ENCODE measurements around the gene TNFRSF21.

- no peak for TF ChIP-seq TAF1 (IDR thresholded peaks at IDR 0.05; ENCODE audit: low read depth)
- TF ChIP-seq EZH2 (IDR thresholded peaks at IDR 0.05; ENCODE audit: borderline replicate concordance, insufficient read depth, low read length, poor library complexity, severe bottlenecking), result no peak
- no peak for TF ChIP-seq CTCF (IDR thresholded peaks at IDR 0.05; ENCODE audit: poor library complexity, severe bottlenecking)
- TF ChIP-seq, protein P1, sequence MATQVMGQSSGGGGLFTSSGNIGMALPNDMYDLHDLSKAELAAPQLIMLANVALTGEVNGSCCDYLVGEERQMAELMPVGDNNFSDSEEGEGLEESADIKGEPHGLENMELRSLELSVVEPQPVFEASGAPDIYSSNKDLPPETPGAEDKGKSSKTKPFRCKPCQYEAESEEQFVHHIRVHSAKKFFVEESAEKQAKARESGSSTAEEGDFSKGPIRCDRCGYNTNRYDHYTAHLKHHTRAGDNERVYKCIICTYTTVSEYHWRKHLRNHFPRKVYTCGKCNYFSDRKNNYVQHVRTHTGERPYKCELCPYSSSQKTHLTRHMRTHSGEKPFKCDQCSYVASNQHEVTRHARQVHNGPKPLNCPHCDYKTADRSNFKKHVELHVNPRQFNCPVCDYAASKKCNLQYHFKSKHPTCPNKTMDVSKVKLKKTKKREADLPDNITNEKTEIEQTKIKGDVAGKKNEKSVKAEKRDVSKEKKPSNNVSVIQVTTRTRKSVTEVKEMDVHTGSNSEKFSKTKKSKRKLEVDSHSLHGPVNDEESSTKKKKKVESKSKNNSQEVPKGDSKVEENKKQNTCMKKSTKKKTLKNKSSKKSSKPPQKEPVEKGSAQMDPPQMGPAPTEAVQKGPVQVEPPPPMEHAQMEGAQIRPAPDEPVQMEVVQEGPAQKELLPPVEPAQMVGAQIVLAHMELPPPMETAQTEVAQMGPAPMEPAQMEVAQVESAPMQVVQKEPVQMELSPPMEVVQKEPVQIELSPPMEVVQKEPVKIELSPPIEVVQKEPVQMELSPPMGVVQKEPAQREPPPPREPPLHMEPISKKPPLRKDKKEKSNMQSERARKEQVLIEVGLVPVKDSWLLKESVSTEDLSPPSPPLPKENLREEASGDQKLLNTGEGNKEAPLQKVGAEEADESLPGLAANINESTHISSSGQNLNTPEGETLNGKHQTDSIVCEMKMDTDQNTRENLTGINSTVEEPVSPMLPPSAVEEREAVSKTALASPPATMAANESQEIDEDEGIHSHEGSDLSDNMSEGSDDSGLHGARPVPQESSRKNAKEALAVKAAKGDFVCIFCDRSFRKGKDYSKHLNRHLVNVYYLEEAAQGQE (IDR thresholded peaks at IDR 0.05; ENCODE audit: borderline replicate concordance), result no peak
- no peak for TF ChIP-seq MXI1 (conservative IDR thresholded peaks at IDR 0.05; ENCODE audit: poor library complexity, severe bottlenecking)
- TF ChIP-seq EP300 (conservative IDR thresholded peaks at IDR 0.05; ENCODE audit: poor library complexity, severe bottlenecking), result no peak
- no peak for TF ChIP-seq RAD21 (conservative IDR thresholded peaks at IDR 0.05)
Observed at GRCh38 chr6:47209632-47210031, 100.1 kb downstream of the TNFRSF21 start.

Data from neural cell (in vitro differentiated cells).